Sciatic nerve (tissue), 2 donors: ENCODE measurements around the gene FANCD2OS. TPM values are rescaled to one million over a fixed set of nuclear protein-coding genes. Genes with fewer than 3 reads are reported as not detected.
"Not testable (repeated sequence)": the region's sequence is repeated elsewhere in the genome, so short reads cannot be mapped to it uniquely, and the experiment has no call there.

Experiments used
- ATAC-seq: fragments of 200-7000 bp; cut with Tn5 transposase; one replicate; pipeline ENCODE4 v1.9.1; 2020; ENCODE audit warnings: mild to moderate bottlenecking, moderate library complexity
- DNase-seq: peaks from one replicate; pipeline ENCODE4 v3.0.0-alpha.2; 2020; ENCODE audit warnings: low spot score
- intact Hi-C: fragments of 100-400 bp; cut with DNase I; formaldehyde crosslinking; loops from one replicate; pipeline ENCODE4 v1.14.2; 2022
- total RNA-seq: library from RNA; stranded (reverse); fragmentation: NEBNext Ultra II Directional; extraction: Animal tissue kit (Norgen Biotek cat#: 25700); gene quantifications from one replicate; pipeline ENCODE4 v1.2.1, GENCODE V29; 2021
- donor health status: DM: no; HTN: no; CAD: no.
- donor health status: DM: no; HTN: no; CAD: no.

FANCD2OS gene
- not detected for total RNA-seq

GRCh38 chr3:10108091-10108490 is at the start of gene FANCD2OS:
Gene FANCD2OS, minus strand, starts transcription at chr3:10108255. Its CDS starts 3,481 bp downstream, at chr3:10104774.
- DNase-seq (no peak), ATAC-seq (no peak)
- intact Hi-C loops = no loop called here

- DNase-seq (no peak), ATAC-seq (no peak)
- intact Hi-C loops = no loop called here
These were observed 49.0 kb upstream of the FANCD2OS start for GRCh38 chr3:10157031-10157430.

- DNase-seq = no peak
These were observed 47.6 kb upstream of the FANCD2OS start for GRCh38 chr3:10155658-10156057.

GRCh38 chr3:10155123-10155472 is 47.0 kb upstream of the FANCD2OS start:
- ATAC-seq (no peak), DNase-seq (no peak)
- intact Hi-C loops = no loop called here

More at GRCh38 chr3:10155658-10156057, 47.6 kb upstream of the FANCD2OS start:
- intact Hi-C loops = no loop called here
- ATAC-seq = no peak

- DNase-seq = no peak
- ATAC-seq = no peak
- intact Hi-C loops = no loop called here
These were observed 46.5 kb upstream of the FANCD2OS start for GRCh38 chr3:10154335-10155122.

GRCh38 chr3:10150987-10151386 is 42.9 kb upstream of the FANCD2OS start:
- intact Hi-C loops = no loop called here
- DNase-seq = no peak
- no peak for ATAC-seq

- peak; percentile 38 for ATAC-seq
- no peak for DNase-seq
- intact Hi-C loops = no loop called here
These were observed 41.2 kb upstream of the FANCD2OS start for GRCh38 chr3:10149226-10149625.

- DNase-seq = no peak
- intact Hi-C loops = no loop called here
- no peak for ATAC-seq
These were observed 37.6 kb upstream of the FANCD2OS start for GRCh38 chr3:10145685-10146084.

GRCh38 chr3:10142707-10143560 is 34.9 kb upstream of the FANCD2OS start:
- ATAC-seq (no peak), DNase-seq (no peak)
- intact Hi-C loops = no loop called here

GRCh38 chr3:10140996-10141546 is 33.0 kb upstream of the FANCD2OS start:
- intact Hi-C loops = no loop called here
- ATAC-seq (no peak), DNase-seq (no peak)

GRCh38 chr3:10137178-10137577 is 29.1 kb upstream of the FANCD2OS start:
- DNase-seq = no peak
- ATAC-seq = no peak
- intact Hi-C loops = no loop called here

GRCh38 chr3:10136426-10137005 is 28.5 kb upstream of the FANCD2OS start:
- no peak for DNase-seq
- ATAC-seq = no peak
- intact Hi-C loops = no loop called here

GRCh38 chr3:10135872-10136271 is 27.8 kb upstream of the FANCD2OS start:
- DNase-seq, ATAC-seq, intact Hi-C loops: not testable (repeated sequence)

- intact Hi-C loops = no loop called here
- DNase-seq (no peak), ATAC-seq (no peak)
These were observed 14.7 kb upstream of the FANCD2OS start for GRCh38 chr3:10122724-10123123.

GRCh38 chr3:10121064-10121463 is 13.0 kb upstream of the FANCD2OS start:
- intact Hi-C loops = no loop called here
- no peak for ATAC-seq
- no peak for DNase-seq

- no peak for DNase-seq
- intact Hi-C loops = no loop called here
- ATAC-seq = no peak
These were observed 11.3 kb upstream of the FANCD2OS start for GRCh38 chr3:10119376-10119775.

GRCh38 chr3:10116928-10117327 is 8.9 kb upstream of the FANCD2OS start:
- no peak for DNase-seq
- no peak for ATAC-seq
- intact Hi-C loops = no loop called here

- ATAC-seq = peak; percentile 5
- intact Hi-C loops = no loop called here
- no peak for DNase-seq
These were observed 8.0 kb upstream of the FANCD2OS start for GRCh38 chr3:10116138-10116460.

GRCh38 chr3:10115326-10116137 is 7.5 kb upstream of the FANCD2OS start, which contains the start of gene BRK1:
Gene BRK1, plus strand, starts transcription at chr3:10115675. Its CDS starts 27 bp downstream, at chr3:10115702.
- peak; percentile 100 for ATAC-seq
- intact Hi-C loops = no loop called here
- peak; percentile 95 for DNase-seq
